ENCODE results near the gene ESAM.

Gene ESAM

GRCh38 chr11:124759266-124760204 is 2.6 kb downstream of the ESAM start:
- Histone ChIP-seq H3K27me3 (ENCODE audit: control insufficient read depth in 1 of 2, insufficient read depth in 1 of 2, low read length in 2 of 2) (peaks cover 61 to 80% of the 10 kb centered on the region in 2 experiments), H3K14ac (ENCODE audit: low read length in 2 of 2) (no peak overlapping the region)
- WGBS, result 14% methylated on average over 43 of the region's 52 CpGs

GRCh38 chr11:124758355-124759265 is 3.5 kb downstream of the ESAM start:
- Histone ChIP-seq H3K18ac (ENCODE audit: low read depth in 1 of 2, low read length in 2 of 2) (no peak overlapping the region), H3K14ac (ENCODE audit: low read length in 2 of 2) (no peak overlapping the region), H2BK15ac (ENCODE audit: low read depth, poor library complexity, severe bottlenecking) (no peak overlapping the region), H2AFZ (ENCODE audit: low read depth, low read length) (no peak overlapping the region), H2BK12ac (ENCODE audit: low read length in 2 of 2) (no peak overlapping the region), H3K36me3 (ENCODE audit: control insufficient read depth in 1 of 2, insufficient read depth in 2 of 2, low read depth in 1 of 2, low read length in 2 of 2) (no peaks in the 10 kb centered on the region), H4K8ac (ENCODE audit: low read length) (no peak overlapping the region), H3K27me3 (ENCODE audit: control insufficient read depth in 1 of 2, insufficient read depth in 1 of 2, low read length in 2 of 2) (peaks cover 63 to 89% of the 10 kb centered on the region in 2 experiments), H3K9ac (ENCODE audit: low read length) (peak overlapping the region; percentile 49), H2BK120ac (ENCODE audit: low read depth, low read length) (no peak overlapping the region), H3K4ac (ENCODE audit: low read depth in 1 of 2, low read length in 2 of 2) (no peak overlapping the region), H3K23ac (ENCODE audit: low read length in 2 of 2) (no peak overlapping the region), H3K79me1 (replicated peaks; ENCODE audit: low read length, poor library complexity, severe bottlenecking) (peaks cover 2% of the 10 kb centered on the region), H4K91ac (ENCODE audit: low read length) (no peak overlapping the region), H3K9me3 (ENCODE audit: control insufficient read depth, low read length) (no peaks in the 10 kb centered on the region), H3K4me3 (ENCODE audit: insufficient read depth in 1 of 2, low read depth in 1 of 2, low read length in 2 of 2) (peak overlapping the region in 1 of 2 experiments; percentile 75), H3K4me2 (ENCODE audit: low read length, poor library complexity, severe bottlenecking) (peak overlapping the region; percentile 77), H2AK5ac (ENCODE audit: low read length, severe bottlenecking) (no peak overlapping the region), H3K27ac (ENCODE audit: low read length, poor library complexity, severe bottlenecking) (no peak overlapping the region), H2BK5ac (ENCODE audit: low read depth, low read length, poor library complexity, severe bottlenecking) (no peak overlapping the region), H3K4me1 (ENCODE audit: control insufficient read depth, insufficient read depth, low read depth, low read length) (peaks cover 43% of the 10 kb centered on the region)
- WGBS, result 6% methylated on average over 52 of the region's 53 CpGs
- DNase-seq, result peak; percentile 69

More at GRCh38 chr11:124759266-124760204, 2.6 kb downstream of the ESAM start:
- H3K79me1 ChIP-seq (replicated peaks; ENCODE audit: low read length, poor library complexity, severe bottlenecking), result peaks cover 2% of the 10 kb centered on the region
- H3K9me3 ChIP-seq (ENCODE audit: control insufficient read depth, low read length), result no peaks in the 10 kb centered on the region
- peak overlapping the region in 1 of 2 experiments; percentile 34 for H3K23ac ChIP-seq (ENCODE audit: low read length in 2 of 2)
- H2BK5ac ChIP-seq (ENCODE audit: low read depth, low read length, poor library complexity, severe bottlenecking), result no peak overlapping the region
- H3K18ac ChIP-seq (ENCODE audit: low read depth in 1 of 2, low read length in 2 of 2), result no peak overlapping the region
- no peak overlapping the region for H2BK12ac ChIP-seq (ENCODE audit: low read length in 2 of 2)
- H4K91ac ChIP-seq (ENCODE audit: low read length), result no peak overlapping the region
- H3K4me2 ChIP-seq (ENCODE audit: low read length, poor library complexity, severe bottlenecking), result peak overlapping the region; percentile 77
- peak overlapping the region in 1 of 2 experiments; percentile 75 for H3K4me3 ChIP-seq (ENCODE audit: insufficient read depth in 1 of 2, low read depth in 1 of 2, low read length in 2 of 2)
- no peak overlapping the region for H3K9ac ChIP-seq (ENCODE audit: low read length)
- no peak overlapping the region for H2BK120ac ChIP-seq (ENCODE audit: low read depth, low read length)
- no peak overlapping the region for H3K27ac ChIP-seq (ENCODE audit: low read length, poor library complexity, severe bottlenecking)
- DNase-seq, result no peak
- no peak overlapping the region for H3K4ac ChIP-seq (ENCODE audit: low read depth in 1 of 2, low read length in 2 of 2)
- H2AFZ ChIP-seq (ENCODE audit: low read depth, low read length), result no peak overlapping the region
- no peak overlapping the region for H2AK5ac ChIP-seq (ENCODE audit: low read length, severe bottlenecking)
- peak overlapping the region; percentile 6 for H2BK15ac ChIP-seq (ENCODE audit: low read depth, poor library complexity, severe bottlenecking)
- H4K8ac ChIP-seq (ENCODE audit: low read length), result no peak overlapping the region
- peaks cover 43% of the 10 kb centered on the region for H3K4me1 ChIP-seq (ENCODE audit: control insufficient read depth, insufficient read depth, low read depth, low read length)
- peaks cover 0 to 7% of the 10 kb centered on the region in 2 experiments for H3K36me3 ChIP-seq (ENCODE audit: control insufficient read depth in 1 of 2, insufficient read depth in 2 of 2, low read depth in 1 of 2, low read length in 2 of 2)

- DNase-seq, result no peak
- Histone ChIP-seq H3K27me3 (ENCODE audit: control insufficient read depth in 1 of 2, insufficient read depth in 1 of 2, low read length in 2 of 2) (peaks cover 67 to 94% of the 10 kb centered on the region in 2 experiments), H3K4me2 (ENCODE audit: low read length, poor library complexity, severe bottlenecking) (no peak overlapping the region), H4K8ac (ENCODE audit: low read length) (no peak overlapping the region), H2BK12ac (ENCODE audit: low read length in 2 of 2) (no peak overlapping the region), H3K18ac (ENCODE audit: low read depth in 1 of 2, low read length in 2 of 2) (no peak overlapping the region), H2AK5ac (ENCODE audit: low read length, severe bottlenecking) (no peak overlapping the region), H4K91ac (ENCODE audit: low read length) (no peak overlapping the region), H3K23ac (ENCODE audit: low read length in 2 of 2) (no peak overlapping the region), H3K4me1 (ENCODE audit: control insufficient read depth, insufficient read depth, low read depth, low read length) (peaks cover 39% of the 10 kb centered on the region), H3K36me3 (ENCODE audit: control insufficient read depth in 1 of 2, insufficient read depth in 2 of 2, low read depth in 1 of 2, low read length in 2 of 2) (no peaks in the 10 kb centered on the region), H3K4ac (ENCODE audit: low read depth in 1 of 2, low read length in 2 of 2) (no peak overlapping the region), H3K14ac (ENCODE audit: low read length in 2 of 2) (no peak overlapping the region), H3K9ac (ENCODE audit: low read length) (no peak overlapping the region), H3K4me3 (ENCODE audit: insufficient read depth in 1 of 2, low read depth in 1 of 2, low read length in 2 of 2) (no peak overlapping the region), H3K27ac (ENCODE audit: low read length, poor library complexity, severe bottlenecking) (no peak overlapping the region), H2BK5ac (ENCODE audit: low read depth, low read length, poor library complexity, severe bottlenecking) (no peak overlapping the region), H3K9me3 (ENCODE audit: control insufficient read depth, low read length) (no peaks in the 10 kb centered on the region), H2BK15ac (ENCODE audit: low read depth, poor library complexity, severe bottlenecking) (no peak overlapping the region), H2AFZ (ENCODE audit: low read depth, low read length) (no peak overlapping the region), H2BK120ac (ENCODE audit: low read depth, low read length) (no peak overlapping the region), H3K79me1 (replicated peaks; ENCODE audit: low read length, poor library complexity, severe bottlenecking) (no peaks in the 10 kb centered on the region)
- 55% methylated on average over 3 of the region's 3 CpGs for WGBS
Observed at GRCh38 chr11:124757320-124757719, 4.8 kb downstream of the ESAM start.

All from mesenchymal stem cell (in vitro differentiated cells and primary cell).